GM19328 (cell line): ENCODE data around the gene MAPK11.

Experiments
- ATAC-seq: cut with Tn5 transposase; IDR thresholded peaks from one replicate; pipeline ENCODE4 v1.9.1; 2021; ENCODE audit warnings: mild to moderate bottlenecking, moderate library complexity; ENCODE audit not compliant: unreplicated experiment

Gene MAPK11

DNA sequence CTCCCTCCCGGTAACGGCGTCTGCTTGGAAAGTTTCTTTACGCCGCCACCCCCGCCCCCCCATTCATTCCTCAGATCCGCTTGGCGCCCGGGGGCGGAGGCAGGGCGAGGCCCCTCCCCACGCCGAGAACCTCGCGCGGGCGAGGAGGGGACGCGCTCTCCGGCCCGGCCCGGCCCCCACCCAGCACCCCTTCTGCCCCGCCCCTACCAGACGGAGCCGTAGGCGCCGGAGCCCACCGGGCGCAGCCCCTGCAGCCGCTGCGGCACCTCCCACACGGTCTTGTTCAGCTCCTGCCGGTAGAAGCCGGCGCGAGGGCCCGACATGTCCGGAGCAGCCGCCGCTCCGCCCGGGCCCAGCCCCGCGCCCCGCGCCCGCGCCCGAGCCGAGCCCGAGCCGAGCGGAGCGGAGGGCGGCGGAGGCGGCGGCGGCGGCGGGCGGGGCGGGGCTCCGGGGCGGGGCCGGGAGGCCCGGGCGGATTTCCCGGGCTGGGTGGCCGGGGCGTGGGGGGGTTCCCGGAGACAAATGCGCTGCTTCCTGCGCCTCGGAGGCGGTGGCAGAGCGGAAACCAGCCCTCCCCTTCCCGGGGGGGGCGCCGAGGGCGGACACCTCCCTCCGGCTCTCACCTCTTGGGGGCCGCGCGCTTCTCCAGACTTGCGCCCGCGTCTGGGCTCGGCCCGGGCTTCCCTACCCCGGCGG, at the start of gene MAPK11:
TSS of gene MAPK11 (minus strand) at position 411 of the 696 bp plus-strand sequence. CDS start at position 323, 88 bp downstream.
- no peak for ATAC-seq

DNA sequence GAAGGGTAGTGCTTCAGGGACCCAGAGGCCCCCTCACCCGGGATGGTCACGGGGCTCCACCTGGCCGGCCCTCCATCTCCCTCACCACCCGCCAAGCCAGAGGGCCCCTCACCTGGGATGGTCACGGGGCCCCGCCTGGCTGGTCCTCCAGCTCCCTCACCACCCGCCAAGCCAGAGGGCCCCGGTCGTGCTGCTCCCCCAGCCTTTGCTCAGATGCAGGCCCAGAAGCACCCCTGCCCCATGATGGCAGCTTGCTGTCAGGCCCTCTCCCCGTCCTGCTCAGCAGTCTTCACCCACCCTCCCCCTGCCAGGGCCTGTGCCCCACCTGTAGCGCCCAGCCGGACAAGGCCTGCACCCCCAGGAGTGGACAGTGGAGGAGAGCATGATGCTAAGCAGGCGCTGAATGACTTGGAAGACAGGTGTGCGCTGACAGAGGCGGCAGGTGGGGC, 49.3 kb upstream of the MAPK11 start:
- ATAC-seq, result no peak

- ATAC-seq, result no peak
These were observed 48.7 kb upstream of the MAPK11 start for GRCh38 chr22:50318698-50319411.

DNA sequence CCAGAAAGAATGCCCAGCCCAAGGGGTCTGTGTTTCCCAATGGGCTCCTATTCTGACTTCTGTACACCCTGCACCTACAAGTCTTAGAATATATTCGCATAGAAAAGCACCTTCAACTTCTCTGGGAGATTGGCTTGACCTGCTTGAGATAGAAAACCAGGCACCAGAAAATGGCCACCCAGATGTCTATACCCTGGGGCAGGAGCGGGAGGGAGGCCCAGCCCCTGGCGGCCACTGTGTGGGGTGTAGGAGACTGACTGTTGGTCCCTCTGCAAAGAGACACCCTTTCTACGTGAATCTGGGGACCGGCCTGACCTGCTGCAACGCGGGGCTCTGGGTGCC, 48.1 kb upstream of the MAPK11 start:
- ATAC-seq, result no peak

GRCh38 chr22:50317674-50318073, 47.5 kb upstream of the MAPK11 start:
- no peak for ATAC-seq

DNA sequence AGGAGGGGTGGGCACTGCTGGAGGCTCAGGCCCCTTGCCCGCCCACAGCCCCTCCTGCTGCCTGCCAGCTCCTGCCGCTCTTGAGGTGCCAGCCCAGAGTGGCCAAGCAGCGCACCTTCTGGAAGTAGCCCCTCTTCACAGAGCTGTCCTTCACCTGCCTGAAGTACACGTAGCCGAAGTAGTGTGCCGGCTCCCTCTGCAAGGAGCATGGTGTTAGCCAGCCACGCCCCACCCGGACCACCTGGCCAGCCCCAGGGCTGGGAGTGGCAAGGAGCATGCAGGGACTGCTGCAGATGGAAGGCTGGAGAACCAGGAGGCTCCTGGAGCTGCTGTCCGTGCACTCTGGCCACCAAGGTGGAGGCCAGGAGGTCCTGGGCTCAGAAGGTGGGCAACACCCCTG, 47.0 kb upstream of the MAPK11 start:
- no peak for ATAC-seq

DNA sequence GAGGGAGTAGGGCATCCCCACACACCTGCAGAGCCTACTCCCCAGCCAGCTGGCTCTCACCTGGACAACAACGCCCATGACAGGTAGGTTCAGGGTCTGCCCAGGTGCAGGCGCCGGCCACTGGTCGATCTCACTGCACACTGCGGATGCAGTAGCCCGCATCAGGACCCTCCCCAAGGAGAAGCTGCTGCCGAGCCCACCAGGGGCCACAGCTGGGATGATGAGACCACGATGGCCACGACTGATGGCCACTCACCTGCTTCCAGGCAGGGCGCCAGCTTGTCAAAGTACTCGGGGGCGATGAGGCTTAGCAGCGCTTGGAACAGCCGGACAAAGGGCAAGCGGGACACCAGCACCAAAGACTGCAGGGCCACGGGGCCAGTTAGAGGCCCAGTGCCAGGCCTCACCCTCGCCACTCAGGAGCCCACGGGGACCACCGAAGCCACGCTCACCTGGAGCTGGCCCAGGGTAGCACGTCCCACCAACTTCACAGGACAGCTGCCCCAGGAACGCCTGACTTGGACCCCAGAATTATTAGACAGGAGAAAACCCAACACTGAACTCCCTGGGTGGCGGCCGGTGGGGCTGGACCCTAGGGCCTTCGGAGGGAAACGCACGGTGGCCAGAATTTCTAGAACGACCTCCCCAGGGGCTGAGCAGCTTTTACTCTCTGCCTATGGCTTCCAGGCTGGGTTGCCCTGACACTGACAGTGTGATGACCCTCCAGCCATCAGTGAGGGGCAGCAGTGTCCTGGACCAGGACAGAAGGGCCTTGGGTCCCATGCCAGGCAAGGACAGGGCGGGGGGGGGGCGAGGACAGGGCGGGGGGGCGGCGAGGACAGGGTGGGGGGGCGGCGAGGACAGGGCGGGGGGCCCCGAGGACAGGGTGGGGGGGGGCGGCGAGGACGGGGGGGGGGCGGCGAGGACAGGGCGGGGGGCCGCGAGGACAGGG, 46.2 kb upstream of the MAPK11 start:
- no peak for ATAC-seq

- ATAC-seq, result no peak
These were observed 45.3 kb upstream of the MAPK11 start for GRCh38 chr22:50315289-50316113.

DNA sequence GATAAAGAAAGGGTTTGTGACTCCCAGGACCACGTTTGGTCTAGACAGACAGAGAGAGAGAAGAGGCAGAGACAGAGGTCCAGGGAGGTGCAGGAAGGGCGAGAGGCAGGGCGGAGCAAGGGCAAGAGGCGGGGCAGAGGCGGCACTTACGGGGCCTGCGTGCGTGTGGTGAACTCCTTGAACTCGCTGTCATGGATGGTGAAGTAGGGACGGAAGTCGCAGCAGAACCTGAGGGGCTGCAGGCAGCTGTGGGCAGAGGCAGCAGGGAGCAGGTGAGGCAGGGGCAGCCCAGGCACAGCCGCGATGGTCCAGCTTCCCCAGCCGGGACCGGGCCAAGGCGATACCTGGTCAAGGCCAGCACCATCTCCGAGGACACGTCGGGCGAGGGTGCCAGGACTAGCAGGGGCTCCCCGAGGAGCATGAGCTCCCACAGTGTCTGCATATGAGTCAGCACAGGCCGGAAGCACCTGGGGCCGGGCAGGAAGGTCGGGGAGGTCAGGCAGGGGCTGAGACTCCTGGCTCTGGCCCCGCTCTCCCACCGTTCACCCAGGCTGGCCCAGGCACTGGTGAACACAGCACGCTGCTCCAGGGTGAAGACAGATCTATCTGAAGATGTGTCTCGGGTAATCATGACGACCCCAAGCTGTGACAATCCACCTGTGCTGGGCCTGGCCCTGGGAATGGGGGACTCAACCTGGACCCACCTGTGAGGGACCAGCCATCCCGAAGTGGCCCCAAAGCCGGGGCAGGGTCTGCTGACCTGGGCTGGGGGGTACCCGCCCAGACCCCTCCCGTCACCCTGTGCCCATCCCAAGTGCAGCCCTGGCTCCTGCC, 44.5 kb upstream of the MAPK11 start:
- peak; percentile 80 for ATAC-seq

GRCh38 chr22:50314081-50314454, 43.9 kb upstream of the MAPK11 start:
- ATAC-seq, result no peak

- no peak for ATAC-seq
These were observed 43.4 kb upstream of the MAPK11 start for GRCh38 chr22:50313600-50313999.

GRCh38 chr22:50313021-50313420, 42.8 kb upstream of the MAPK11 start:
- no peak for ATAC-seq

- ATAC-seq, result no peak
These were observed 42.2 kb upstream of the MAPK11 start for GRCh38 chr22:50312371-50312770.

DNA sequence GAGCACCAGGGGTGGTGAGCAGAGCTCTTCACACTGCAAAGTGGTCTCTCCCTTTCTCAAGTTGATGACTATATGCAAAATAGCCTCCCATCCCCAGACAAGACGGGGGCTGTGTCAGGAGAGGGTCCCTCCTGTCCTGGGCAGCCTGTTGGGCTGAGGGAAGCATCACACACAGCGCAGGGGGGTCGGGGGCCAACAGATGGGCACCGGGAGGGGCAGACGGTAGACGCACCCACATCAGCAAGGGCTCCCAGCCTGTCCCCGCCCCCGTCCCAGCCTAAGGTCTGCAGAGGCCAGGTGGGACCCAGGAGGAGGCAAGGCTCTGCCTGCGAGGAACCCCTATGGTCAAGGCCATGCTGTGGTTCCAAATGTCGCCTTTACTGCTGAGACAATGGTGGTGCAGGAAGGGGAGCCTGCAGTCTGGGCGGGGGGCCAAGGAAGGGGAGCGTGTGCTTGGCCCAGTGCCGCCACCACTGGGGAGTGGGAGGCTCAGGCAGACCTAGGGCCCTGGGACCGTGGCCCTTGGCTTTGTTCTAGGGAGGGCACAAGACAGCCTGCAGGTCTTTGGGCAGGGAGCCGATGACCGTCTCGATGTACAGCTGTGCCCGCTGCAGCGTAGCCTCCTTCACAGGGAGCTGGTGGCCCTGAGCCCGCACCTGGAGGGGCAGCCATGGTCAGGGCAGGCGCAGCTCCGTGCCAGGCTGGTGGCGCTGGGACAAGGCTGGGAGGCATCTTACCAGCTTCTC, 41.6 kb upstream of the MAPK11 start:
- no peak for ATAC-seq

DNA sequence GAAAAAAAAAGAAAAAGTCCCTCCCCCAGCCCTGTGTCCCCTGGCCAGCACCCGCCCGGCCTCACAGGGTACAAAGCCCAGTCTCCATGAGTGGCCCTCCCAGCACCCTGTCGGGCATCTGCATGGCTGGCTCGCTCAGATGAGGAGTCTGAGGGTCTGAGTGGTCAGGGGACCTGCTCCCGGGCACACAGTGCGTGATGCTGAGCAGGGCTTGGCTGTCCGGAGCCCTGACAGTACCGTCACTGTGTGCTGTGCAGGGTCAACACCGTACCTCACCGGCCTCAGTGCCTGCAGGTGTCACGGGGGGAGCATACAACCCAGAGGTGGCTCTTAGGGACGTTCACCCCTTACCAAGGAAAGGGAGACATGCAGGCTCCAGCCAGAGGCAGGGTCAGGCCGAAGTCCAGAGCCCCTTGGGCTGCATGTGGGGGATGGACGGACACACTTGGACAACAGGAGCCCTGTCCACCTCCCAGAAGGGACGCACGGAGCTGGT, 40.8 kb upstream of the MAPK11 start:
- ATAC-seq, result no peak

DNA sequence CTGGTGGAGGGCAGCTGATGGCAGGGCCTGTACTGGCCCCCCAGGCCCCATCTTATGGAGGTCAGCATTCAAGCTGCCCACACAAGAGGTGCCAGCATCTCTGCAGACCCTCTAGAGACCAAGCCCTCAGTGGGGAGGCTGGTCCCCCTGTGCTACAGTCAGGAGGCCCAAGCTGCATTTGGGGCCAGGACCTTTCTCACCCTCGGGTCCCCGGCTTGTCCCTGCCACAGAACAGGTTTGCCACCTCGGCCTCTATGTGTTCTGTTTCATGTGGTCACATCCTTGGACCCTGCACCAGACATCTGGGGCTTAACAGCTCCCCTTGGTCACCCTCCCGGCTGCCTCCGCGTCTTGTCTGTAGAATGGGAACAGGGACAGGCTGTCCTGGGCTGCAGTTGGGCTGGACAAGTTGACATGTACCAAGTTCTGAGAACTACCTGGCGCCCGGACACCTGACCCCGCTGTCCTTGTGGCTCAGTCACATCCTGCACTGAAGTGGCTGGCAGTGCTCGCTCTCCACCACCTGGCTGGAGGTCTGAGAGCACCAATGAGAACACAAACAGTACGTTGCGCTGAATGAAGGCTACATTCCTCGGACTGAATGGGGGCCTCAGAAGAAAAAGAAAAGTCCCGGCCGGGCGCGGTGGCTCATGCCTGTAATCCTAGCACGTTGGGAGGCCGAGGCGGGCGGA, 40.0 kb upstream of the MAPK11 start:
- ATAC-seq, result no peak

DNA sequence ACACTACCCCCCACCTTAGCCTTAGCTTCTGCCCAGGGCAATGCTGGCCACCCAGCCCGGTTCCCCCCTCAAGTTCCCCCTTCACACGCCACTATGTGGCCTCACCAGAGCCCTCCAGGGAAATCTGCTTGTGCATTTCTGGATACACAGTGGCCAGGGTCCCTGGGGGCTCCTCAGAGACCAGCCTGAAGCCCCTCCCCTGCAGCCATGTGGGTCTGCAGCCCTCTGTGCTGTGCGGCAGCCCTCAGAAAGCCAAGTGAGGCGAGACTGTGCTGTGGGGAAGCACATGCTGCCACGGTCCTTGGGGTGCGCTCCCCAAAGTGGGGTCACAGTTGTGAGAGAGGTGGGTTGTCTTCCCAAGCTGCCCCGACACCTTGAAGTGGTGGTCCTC, 39.4 kb upstream of the MAPK11 start:
- no peak for ATAC-seq

- no peak for ATAC-seq
These were observed 38.9 kb upstream of the MAPK11 start for GRCh38 chr22:50308986-50309600.
